Endothelial cell of umbilical vein (primary cell): ENCODE results near the gene IGHMBP2.

Experiments used
- EZH2 ChIP-seq: IDR thresholded peaks from 2 replicates; pipeline ENCODE4 v1.6.1; 2012; ENCODE audit warnings: borderline replicate concordance, low read depth, mild to moderate bottlenecking, moderate library complexity, low read length, inconsistent platforms; ENCODE audit not compliant: severe bottlenecking
- FOS ChIP-seq: IDR thresholded peaks from 2 replicates; pipeline ENCODE4 v1.6.1; 2011; ENCODE audit warnings: mild to moderate bottlenecking, low read length, moderate library complexity, borderline replicate concordance; ENCODE audit not compliant: insufficient read depth
- GATA2 ChIP-seq: IDR thresholded peaks from 2 replicates; pipeline ENCODE4 v1.7.0; 2011; ENCODE audit warnings: low read depth, mild to moderate bottlenecking, moderate library complexity, mixed read lengths, low read length; ENCODE audit not compliant: insufficient read length, insufficient read depth
- JUN ChIP-seq: IDR thresholded peaks from 2 replicates; pipeline ENCODE4 v1.6.1; 2011; ENCODE audit warnings: borderline replicate concordance, low read depth; ENCODE audit not compliant: insufficient read length, insufficient read depth
- MYC ChIP-seq: IDR thresholded peaks from one replicate; pipeline ENCODE4 v1.6.1; 2011; ENCODE audit warnings: mild to moderate bottlenecking, low read depth, low read length
- POLR2A ChIP-seq: IDR thresholded peaks from 2 replicates; pipeline ENCODE4 v1.6.1; 2012; ENCODE audit warnings: low read depth, mild to moderate bottlenecking, control low read depth, low read length
- POLR2AphosphoS5 ChIP-seq: IDR thresholded peaks from 2 replicates; pipeline ENCODE4 v1.6.1; 2012; ENCODE audit warnings: low read depth, mild to moderate bottlenecking, control low read depth, low read length, moderate library complexity; ENCODE audit not compliant: insufficient read depth
- TF ChIP-seq, protein P1 (sequence below), 2 donors: IDR thresholded peaks; 1 replicate in 1 of 2; 2 replicates in 1 of 2; pipeline ENCODE4 v1.5.1; 2011; ENCODE audit warnings: low read length in 2 of 2, mild to moderate bottlenecking in 2 of 2, moderate library complexity in 2 of 2, control low read depth in 1 of 2, inconsistent platforms in 1 of 2, low read depth in 1 of 2; ENCODE audit not compliant: insufficient read depth in 1 of 2; ENCODE audit errors: extremely low read depth in 1 of 2
- TF ChIP-seq, protein P2 (sequence below): IDR thresholded peaks from 2 replicates; pipeline ENCODE4 v1.6.1; 2011; ENCODE audit not compliant: insufficient read depth, insufficient read length

DNA sequence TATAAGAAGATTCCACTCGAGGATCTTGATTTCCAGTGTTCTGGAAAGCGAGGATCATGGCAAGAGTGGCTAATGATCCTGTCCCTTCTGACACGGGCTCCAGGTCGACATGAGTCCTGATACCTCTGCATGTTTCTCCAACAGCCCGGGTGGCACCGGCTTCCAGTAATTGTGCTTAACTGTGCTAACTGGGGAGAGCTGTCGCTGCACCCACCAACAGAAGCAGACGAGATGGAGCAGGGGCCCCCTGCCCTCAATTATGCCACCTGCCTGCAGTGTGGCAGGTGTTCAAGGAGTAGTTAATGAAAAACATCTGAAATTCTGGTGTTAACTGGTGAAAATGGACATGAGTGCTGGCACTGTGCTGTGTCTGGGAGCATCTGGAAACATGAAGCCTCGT is 6.2 kb upstream of the IGHMBP2 start:
- TF ChIP-seq, protein P1, sequence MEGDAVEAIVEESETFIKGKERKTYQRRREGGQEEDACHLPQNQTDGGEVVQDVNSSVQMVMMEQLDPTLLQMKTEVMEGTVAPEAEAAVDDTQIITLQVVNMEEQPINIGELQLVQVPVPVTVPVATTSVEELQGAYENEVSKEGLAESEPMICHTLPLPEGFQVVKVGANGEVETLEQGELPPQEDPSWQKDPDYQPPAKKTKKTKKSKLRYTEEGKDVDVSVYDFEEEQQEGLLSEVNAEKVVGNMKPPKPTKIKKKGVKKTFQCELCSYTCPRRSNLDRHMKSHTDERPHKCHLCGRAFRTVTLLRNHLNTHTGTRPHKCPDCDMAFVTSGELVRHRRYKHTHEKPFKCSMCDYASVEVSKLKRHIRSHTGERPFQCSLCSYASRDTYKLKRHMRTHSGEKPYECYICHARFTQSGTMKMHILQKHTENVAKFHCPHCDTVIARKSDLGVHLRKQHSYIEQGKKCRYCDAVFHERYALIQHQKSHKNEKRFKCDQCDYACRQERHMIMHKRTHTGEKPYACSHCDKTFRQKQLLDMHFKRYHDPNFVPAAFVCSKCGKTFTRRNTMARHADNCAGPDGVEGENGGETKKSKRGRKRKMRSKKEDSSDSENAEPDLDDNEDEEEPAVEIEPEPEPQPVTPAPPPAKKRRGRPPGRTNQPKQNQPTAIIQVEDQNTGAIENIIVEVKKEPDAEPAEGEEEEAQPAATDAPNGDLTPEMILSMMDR (IDR thresholded peaks at IDR 0.05; ENCODE audit: extremely low read depth in 1 of 2, insufficient read depth in 1 of 2, low read depth in 1 of 2, low read length in 2 of 2) = no peak
- TF ChIP-seq POLR2A = no peak
- TF ChIP-seq EZH2 = no peak
- TF ChIP-seq JUN = no peak
- no peak for TF ChIP-seq MYC
- TF ChIP-seq, protein P2, sequence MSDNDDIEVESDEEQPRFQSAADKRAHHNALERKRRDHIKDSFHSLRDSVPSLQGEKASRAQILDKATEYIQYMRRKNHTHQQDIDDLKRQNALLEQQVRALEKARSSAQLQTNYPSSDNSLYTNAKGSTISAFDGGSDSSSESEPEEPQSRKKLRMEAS = no peak
- no peak for TF ChIP-seq POLR2AphosphoS5
- TF ChIP-seq FOS = no peak
- TF ChIP-seq GATA2 = no peak
